Upper lobe of left lung (tissue), 6 donors: ENCODE data around the gene GRID2IP. TPM values are rescaled to one million over a fixed set of nuclear protein-coding genes. Genes with fewer than 3 reads are reported as not detected.

ENCODE experiments used
- ATAC-seq, 2 donors: fragments of 200-7000 bp; cut with Tn5 transposase; one replicate each; pipeline ENCODE4 v1.9.1; 2022; ENCODE audit warnings: mild to moderate bottlenecking in 2 of 2, moderate library complexity in 2 of 2; ENCODE audit not compliant: low FRiP score in 2 of 2
- DNase-seq, 2 donors: peaks; one replicate each; pipeline ENCODE4 v3.0.0-alpha.2; 2019 to 2020
- H3K27ac ChIP-seq, 4 donors: fragments of 200-600 bp; sonication (generic); one replicate each; pipeline ENCODE4 v1.5.1; 2016 to 2019
- H3K27me3 ChIP-seq, 4 donors: fragments of 200-600 bp; sonication (generic); one replicate each; pipeline ENCODE4 v1.5.1; 2017 to 2019
- H3K36me3 ChIP-seq, 4 donors: fragments of 200-600 bp; sonication (generic); one replicate each; pipeline ENCODE4 v1.5.1; 2016 to 2019
- H3K4me1 ChIP-seq, 4 donors: fragments of 200-600 bp; sonication (generic); one replicate each; pipeline ENCODE4 v1.5.1; 2018 to 2019
- H3K4me3 ChIP-seq, 4 donors: fragments of 200-600 bp; sonication (generic); one replicate each; pipeline ENCODE4 v1.5.1; 2017 to 2019; ENCODE audit warnings: mild to moderate bottlenecking in 2 of 4, moderate library complexity in 1 of 4
- H3K9me3 ChIP-seq, 4 donors: fragments of 200-600 bp; sonication (generic); one replicate each; pipeline ENCODE4 v1.5.1; 2018 to 2019
- CTCF ChIP-seq, 6 experiments: fragments of 450-650 bp in 4 of 6; fragments of 200-600 bp in 2 of 6; sonication (generic) in 2 of 6; IDR thresholded peaks; one replicate each; pipeline ENCODE4 v1.5.1; 2016 to 2019; ENCODE audit warnings: antibody characterized with exemption in 6 of 6
- EP300 ChIP-seq, 4 donors: sonication (generic); formaldehyde crosslinking; IDR thresholded peaks; one replicate each; pipeline ENCODE4 v1.5.1; 2017; ENCODE audit warnings: antibody characterized with exemption in 4 of 4, control low read depth in 2 of 4
- POLR2A ChIP-seq, 4 donors: fragments of 450-650 bp; IDR thresholded peaks; one replicate each; pipeline ENCODE4 v1.5.1; 2016 to 2017; ENCODE audit warnings: antibody characterized with exemption in 4 of 4, mild to moderate bottlenecking in 2 of 4
- POLR2AphosphoS5 ChIP-seq, 2 donors: sonication (generic); formaldehyde crosslinking; IDR thresholded peaks; one replicate each; pipeline ENCODE4 v1.5.1; 2017; ENCODE audit warnings: antibody characterized with exemption in 2 of 2
- WGBS, 2 donors: methylation state at CpG; one replicate each; pipeline ENCODE4 v1.1.5; 2017 to 2018; 5-methylcytosine and 5-hydroxymethylcytosine counted together
- total RNA-seq, 6 donors: library from RNA; depleted of rRNA in 4 of 6; stranded (reverse); fragments of >200 nt in 4 of 6; gene quantifications; one replicate each; pipeline versions ENCODE4 v1.1.0 to v1.2.1, GENCODE V29; 2016 to 2021
- donor health status: DM: no; HTN: no; CAD: no; lungs with moderate emphysema.
- donor health status: DM: no; HTN: yes; CAD: no; lungs with severe emphysema.

The GRID2IP gene
- total RNA-seq, 6 donors from 2014 or later, result 0.30 to 1.3 (median 0.63) TPM; not detected in 1

- DNase-seq, result no peak
- no peak for ATAC-seq
- H3K36me3 ChIP-seq, result no peaks in the 10 kb centered on the region
- no peak overlapping the region for H3K27ac ChIP-seq
- no peak overlapping the region for H3K4me3 ChIP-seq
- TF ChIP-seq POLR2A (IDR thresholded peaks at IDR 0.05) (no peak), CTCF (IDR thresholded peaks at IDR 0.05) (no peak), EP300 (IDR thresholded peaks at IDR 0.05) (no peak), POLR2AphosphoS5 (IDR thresholded peaks at IDR 0.05) (no peak)
- 69 to 72% methylated on average over 13 of the region's 13 CpGs for WGBS, 2 donors
- H3K27me3 ChIP-seq, result peaks cover 0 to 33% (median 15%) of the 10 kb centered on the region in 4 donors
- peaks cover 12 to 21% (median 15%) of the 10 kb centered on the region in 4 donors for H3K4me1 ChIP-seq
- H3K9me3 ChIP-seq, result no peaks in the 10 kb centered on the region
Observed at GRCh38 chr7:6528401-6529130, 22.7 kb downstream of the GRID2IP start.

DNA sequence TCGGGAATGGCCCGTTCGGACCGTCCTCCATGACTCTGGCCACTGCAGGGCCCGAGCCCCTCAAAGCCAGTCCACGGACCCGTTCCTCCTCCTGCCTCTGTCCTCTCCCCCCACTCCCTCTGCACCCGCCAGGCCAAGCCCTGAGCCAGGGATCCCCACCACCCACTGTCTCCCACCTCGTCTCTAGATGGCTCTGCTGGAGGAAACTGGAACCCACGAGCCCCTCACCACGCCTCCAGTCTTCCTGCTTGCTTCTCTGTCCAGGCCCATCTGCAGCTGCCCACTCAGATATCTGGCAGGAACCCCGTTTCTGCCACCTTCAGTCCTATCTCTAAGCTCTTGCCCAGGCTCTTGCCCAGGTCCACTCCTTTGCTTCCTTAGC is 24.3 kb downstream of the GRID2IP start:
- no peak for DNase-seq
- H3K27me3 ChIP-seq, result peaks cover 0 to 33% (median 15%) of the 10 kb centered on the region in 4 donors
- H3K27ac ChIP-seq, result no peak overlapping the region
- H3K9me3 ChIP-seq, result no peaks in the 10 kb centered on the region
- peak overlapping the region in 3 of 4 donors; percentile 24 to 49 (median 42) for H3K4me3 ChIP-seq
- 37 to 39% methylated on average over 12 of the region's 12 CpGs for WGBS, 2 donors
- H3K4me1 ChIP-seq, result peaks cover 12 to 21% (median 15%) of the 10 kb centered on the region in 4 donors
- peak in 1 of 2 donors; percentile 15 for ATAC-seq
- H3K36me3 ChIP-seq, result no peaks in the 10 kb centered on the region
- TF ChIP-seq POLR2AphosphoS5 (IDR thresholded peaks at IDR 0.05) (no peak), EP300 (IDR thresholded peaks at IDR 0.05) (no peak), POLR2A (IDR thresholded peaks at IDR 0.05) (no peak)

- Histone ChIP-seq H3K9me3 (no peaks in the 10 kb centered on the region), H3K27me3 (no peaks in the 10 kb centered on the region), H3K4me1 (peaks cover 3 to 6% (median 5%) of the 10 kb centered on the region in 4 donors), H3K36me3 (no peaks in the 10 kb centered on the region), H3K4me3 (no peak overlapping the region), H3K27ac (no peak overlapping the region)
- DNase-seq, result peak in 1 of 2 donors; percentile 65
- TF ChIP-seq POLR2A (IDR thresholded peaks at IDR 0.05) (no peak), POLR2AphosphoS5 (IDR thresholded peaks at IDR 0.05) (no peak), CTCF (IDR thresholded peaks at IDR 0.05) (no peak), EP300 (IDR thresholded peaks at IDR 0.05) (no peak)
- 76 to 89% methylated on average over 11 to 14 of the region's 24 CpGs for WGBS, 2 donors
- ATAC-seq, result no peak
Observed at GRCh38 chr7:6520163-6520981, 30.9 kb downstream of the GRID2IP start.

GRCh38 chr7:6516387-6516983 is 34.8 kb downstream of the GRID2IP start:
- no peak overlapping the region for H3K27ac ChIP-seq
- TF ChIP-seq EP300 (IDR thresholded peaks at IDR 0.05) (no peak), CTCF (IDR thresholded peaks at IDR 0.05) (peak; percentile 70 to 88 (median 81)), POLR2AphosphoS5 (IDR thresholded peaks at IDR 0.05) (peak; percentile 6 to 14), POLR2A (IDR thresholded peaks at IDR 0.05) (no peak)
- peaks cover 3 to 6% (median 5%) of the 10 kb centered on the region in 4 donors for H3K4me1 ChIP-seq
- no peaks in the 10 kb centered on the region for H3K27me3 ChIP-seq
- H3K4me3 ChIP-seq, result peak overlapping the region in 2 of 4 donors; percentile 28 to 31
- 16 to 21% methylated on average over 16 to 17 of the region's 17 CpGs for WGBS, 2 donors
- peak; percentile 74 to 92 for ATAC-seq
- peak in 1 of 2 donors; percentile 89 for DNase-seq
- H3K9me3 ChIP-seq, result no peaks in the 10 kb centered on the region
- H3K36me3 ChIP-seq, result no peaks in the 10 kb centered on the region

DNA sequence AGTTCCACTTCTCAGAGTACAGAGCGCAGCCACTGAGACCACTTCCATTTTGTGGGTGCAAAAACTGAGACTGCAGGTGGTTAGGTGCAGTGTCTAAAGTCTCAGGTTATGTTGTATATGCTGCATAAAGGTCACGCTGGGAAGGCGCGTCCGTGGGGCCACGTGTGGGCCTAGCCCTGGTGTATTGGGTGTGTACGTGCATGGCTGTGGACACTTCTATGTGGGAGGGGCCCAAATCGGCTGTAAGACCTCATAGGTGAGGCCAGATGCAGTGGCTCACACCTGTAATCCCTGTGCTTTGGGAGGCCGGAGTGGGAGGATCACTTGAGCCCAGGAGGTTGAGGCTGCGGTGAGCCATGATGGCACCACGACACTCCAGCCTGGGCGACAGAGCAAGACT is 37.7 kb downstream of the GRID2IP start:
- WGBS, 2 donors, result 86 to 88% methylated on average over 5 to 12 of the region's 12 CpGs
- no peaks in the 10 kb centered on the region for H3K36me3 ChIP-seq
- no peak overlapping the region for H3K4me3 ChIP-seq
- no peak for DNase-seq
- TF ChIP-seq CTCF (IDR thresholded peaks at IDR 0.05) (no peak), EP300 (IDR thresholded peaks at IDR 0.05) (no peak), POLR2AphosphoS5 (IDR thresholded peaks at IDR 0.05) (no peak), POLR2A (IDR thresholded peaks at IDR 0.05) (no peak)
- peaks cover 3 to 6% (median 5%) of the 10 kb centered on the region in 4 donors for H3K4me1 ChIP-seq
- no peaks in the 10 kb centered on the region for H3K9me3 ChIP-seq
- H3K27ac ChIP-seq, result no peak overlapping the region
- no peaks in the 10 kb centered on the region for H3K27me3 ChIP-seq
- no peak for ATAC-seq
